Ovary (tissue), 3 donors: Measurements from ENCODE around the gene KRT33B.

ENCODE experiments used
- EP300 ChIP-seq: sonication (generic); formaldehyde crosslinking; IDR thresholded peaks from one replicate; pipeline ENCODE4 v1.6.1; 2017; ENCODE audit warnings: antibody characterized with exemption
- POLR2A ChIP-seq: fragments of 450-650 bp; IDR thresholded peaks from one replicate; pipeline ENCODE4 v1.6.1; 2017; ENCODE audit warnings: antibody characterized with exemption, mild to moderate bottlenecking, moderate library complexity
- TF ChIP-seq, protein P1 (sequence below), 3 donors: fragments of 450-650 bp in 2 of 3; fragments of 200-600 bp in 1 of 3; IDR thresholded peaks; one replicate each; pipeline versions ENCODE4 v1.5.1 to v1.8.0; 2016 to 2022; ENCODE audit warnings: antibody characterized with exemption in 3 of 3, mild to moderate bottlenecking in 1 of 3
- donor health status: DM: no; HTN: no; CAD: no.

DNA sequence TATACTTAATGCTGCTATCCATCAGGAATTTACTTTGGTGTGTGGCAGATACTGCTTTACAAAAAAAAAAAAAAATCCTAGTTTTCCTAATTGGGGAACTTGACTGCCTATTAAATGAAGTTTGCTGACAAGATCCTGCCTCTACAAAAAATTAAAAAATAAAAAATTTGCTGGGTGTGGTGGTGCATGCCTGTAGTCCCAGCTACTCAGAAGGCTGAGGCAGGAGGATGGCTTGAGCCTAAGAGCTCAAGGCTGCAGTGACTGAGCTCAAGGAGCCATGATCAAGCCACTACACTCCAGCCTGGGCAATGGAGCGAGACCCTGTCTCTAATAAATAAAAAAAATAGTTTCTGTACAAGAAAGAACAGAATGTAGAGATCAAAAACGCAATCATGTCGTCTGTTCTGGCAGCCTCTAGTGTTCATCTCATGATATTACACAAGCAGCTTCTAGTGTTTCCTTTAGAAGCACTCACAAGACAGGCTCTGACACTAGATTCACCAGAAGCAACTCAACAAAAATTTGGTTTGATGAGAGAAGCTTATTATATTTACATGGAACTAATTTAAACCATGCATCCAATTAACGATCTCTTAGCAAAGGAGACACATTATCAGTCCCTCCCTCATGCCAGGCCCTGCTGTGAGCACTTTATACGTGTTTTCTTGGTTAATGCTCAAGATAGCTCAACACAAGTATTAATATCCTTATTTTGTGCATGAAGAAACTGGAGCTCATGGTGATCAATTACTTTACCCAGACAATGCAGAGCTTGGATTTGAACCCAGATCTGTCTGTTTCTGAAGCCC lies 47.3 kb downstream of the KRT33B start:
- TF ChIP-seq, protein P1, sequence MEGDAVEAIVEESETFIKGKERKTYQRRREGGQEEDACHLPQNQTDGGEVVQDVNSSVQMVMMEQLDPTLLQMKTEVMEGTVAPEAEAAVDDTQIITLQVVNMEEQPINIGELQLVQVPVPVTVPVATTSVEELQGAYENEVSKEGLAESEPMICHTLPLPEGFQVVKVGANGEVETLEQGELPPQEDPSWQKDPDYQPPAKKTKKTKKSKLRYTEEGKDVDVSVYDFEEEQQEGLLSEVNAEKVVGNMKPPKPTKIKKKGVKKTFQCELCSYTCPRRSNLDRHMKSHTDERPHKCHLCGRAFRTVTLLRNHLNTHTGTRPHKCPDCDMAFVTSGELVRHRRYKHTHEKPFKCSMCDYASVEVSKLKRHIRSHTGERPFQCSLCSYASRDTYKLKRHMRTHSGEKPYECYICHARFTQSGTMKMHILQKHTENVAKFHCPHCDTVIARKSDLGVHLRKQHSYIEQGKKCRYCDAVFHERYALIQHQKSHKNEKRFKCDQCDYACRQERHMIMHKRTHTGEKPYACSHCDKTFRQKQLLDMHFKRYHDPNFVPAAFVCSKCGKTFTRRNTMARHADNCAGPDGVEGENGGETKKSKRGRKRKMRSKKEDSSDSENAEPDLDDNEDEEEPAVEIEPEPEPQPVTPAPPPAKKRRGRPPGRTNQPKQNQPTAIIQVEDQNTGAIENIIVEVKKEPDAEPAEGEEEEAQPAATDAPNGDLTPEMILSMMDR (IDR thresholded peaks at IDR 0.05): peak in 1 of 3 donors; percentile 51
- no peak for TF ChIP-seq POLR2A
- TF ChIP-seq EP300: no peak
